ENCODE data around the gene SPTB. TPM values are rescaled to one million over a fixed set of nuclear protein-coding genes. Genes with fewer than 3 reads are reported as not detected.

The SPTB gene
- total and polyA plus RNA-seq, 10 of the 15 experiments (the other 5 are each of a cell fraction or from before 2014, with no cell fraction given), result under 0.01 to 0.04 (median 0.02) TPM; not detected in 4

- no peak overlapping the region for H3K27ac ChIP-seq (ENCODE audit: control insufficient read depth, insufficient read depth)
- ChIA-PET CTCF (interaction anchor here (0.6 to 3.3 kb wide), 11 partner anchors 9 to 262 kb away, joined by 3 to 18 read pairs (median 3); no protein-coding TSS in a partner anchor), SMC1A (ENCODE audit: uncharacterized antibody, unreplicated experiment) (interaction anchor here (1.2 to 1.6 kb wide), 3 partner anchors 88 to 133 kb away, joined by 3 to 5 read pairs (median 5); no protein-coding TSS in a partner anchor), POLR2A (no interaction called here), RAD21 (ENCODE audit: unreplicated experiment) (interaction anchor here (1.9 kb wide), 1 partner anchor 133 kb away, joined by 11 read pairs; no protein-coding TSS in a partner anchor)
- H2AFZ ChIP-seq (ENCODE audit: control insufficient read depth, low read depth, low read length), result no peak overlapping the region
- no peak overlapping the region for H3K4me2 ChIP-seq (ENCODE audit: control insufficient read depth, insufficient read depth)
- DNase-seq (ENCODE audit: low read depth, low spot score), result no peak
- no peak overlapping the region for H3K9ac ChIP-seq (ENCODE audit: control insufficient read depth, insufficient read depth, low read length)
- ATAC-seq, result no peak
- H3K9me3 ChIP-seq (replicated peaks; ENCODE audit: control insufficient read depth, insufficient read depth, low read length), result no peaks in the 10 kb centered on the region
- in situ Hi-C loops (cut with MboI) (no loop called here), intact Hi-C loops (cut with micrococcal nuclease; ENCODE audit: unreplicated experiment) (no loop called here)
- H3K79me2 ChIP-seq (ENCODE audit: control insufficient read depth, insufficient read depth, low read length), result no peaks in the 10 kb centered on the region
- TF ChIP-seq BCL11A (IDR thresholded peaks at IDR 0.05; ENCODE audit: low read depth, low read length) (no peak), RFX5 (IDR thresholded peaks at IDR 0.05; ENCODE audit: low read depth, low read length) (no peak), ZNF592 (IDR thresholded peaks at IDR 0.05) (no peak), CTCF (IDR thresholded peaks at IDR 0.05 in 2 of 3, conservative IDR thresholded peaks at IDR 0.05 in 1 of 3; ENCODE audit: control insufficient read depth in 2 of 3, extremely low read depth in 1 of 3, insufficient read depth in 1 of 3, low read depth in 3 of 3, low read length in 3 of 3) (no peak), HDAC2 (IDR thresholded peaks at IDR 0.05) (no peak), FOXK2 (IDR thresholded peaks at IDR 0.05) (no peak), NFXL1 (IDR thresholded peaks at IDR 0.05; ENCODE audit: borderline replicate concordance) (no peak), POLR2AphosphoS5 (IDR thresholded peaks at IDR 0.05; ENCODE audit: low read length) (no peak), JUND (IDR thresholded peaks at IDR 0.05; ENCODE audit: low read depth, low read length) (no peak), ZNF274 (IDR thresholded peaks at IDR 0.05; ENCODE audit: insufficient read depth, insufficient read length) (no peak)
- TF ChIP-seq, protein P1, sequence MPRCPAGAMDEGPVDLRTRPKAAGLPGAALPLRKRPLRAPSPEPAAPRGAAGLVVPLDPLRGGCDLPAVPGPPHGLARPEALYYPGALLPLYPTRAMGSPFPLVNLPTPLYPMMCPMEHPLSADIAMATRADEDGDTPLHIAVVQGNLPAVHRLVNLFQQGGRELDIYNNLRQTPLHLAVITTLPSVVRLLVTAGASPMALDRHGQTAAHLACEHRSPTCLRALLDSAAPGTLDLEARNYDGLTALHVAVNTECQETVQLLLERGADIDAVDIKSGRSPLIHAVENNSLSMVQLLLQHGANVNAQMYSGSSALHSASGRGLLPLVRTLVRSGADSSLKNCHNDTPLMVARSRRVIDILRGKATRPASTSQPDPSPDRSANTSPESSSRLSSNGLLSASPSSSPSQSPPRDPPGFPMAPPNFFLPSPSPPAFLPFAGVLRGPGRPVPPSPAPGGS (IDR thresholded peaks at IDR 0.05; ENCODE audit: borderline replicate concordance, insufficient read depth, low read depth, low read length, poor library complexity, severe bottlenecking), result no peak
- no peaks in the 10 kb centered on the region; the same call in 1 of the 2 replicates for H4K20me1 ChIP-seq (ENCODE audit: control insufficient read depth, insufficient read depth)
- no peak for FAIRE-seq
- H3K4me3 ChIP-seq, result no peak overlapping the region
- H3K4me1 ChIP-seq (ENCODE audit: control insufficient read depth, insufficient read depth, low read length), result no peaks in the 10 kb centered on the region
- WGBS (ENCODE audit: insufficient coverage, insufficient replicate concordance, low lambda C conversion rate, missing lambda C conversion rate), result 35% methylated on average over 6 of the region's 6 CpGs
- no peaks in the 10 kb centered on the region for H3K36me3 ChIP-seq (ENCODE audit: control insufficient read depth in 2 of 2, insufficient read depth in 2 of 2, low read length in 1 of 2)
- H3K27me3 ChIP-seq (replicated peaks in 1 of 2; ENCODE audit: control insufficient read depth in 2 of 2, insufficient read depth in 2 of 2, low read length in 1 of 2), result peaks cover 0 to 2% of the 10 kb centered on the region in 2 experiments; a peak in 2 of 4 replicates
- BruUV-seq (replicated peaks), result no TSS peak
Measured at GRCh38 chr14:64759555-64759938, 120.2 kb downstream of the SPTB start.
